ENCODE measurements around the gene SNX18. TPM values are rescaled to one million over a fixed set of nuclear protein-coding genes. Genes with fewer than 3 reads are reported as not detected.

Gene SNX18
- total RNA-seq, 2 donors from 2014 or later = 6.4 to 8.4 TPM

GRCh38 chr5:54581831-54582548 lies 64.4 kb downstream of the SNX18 start:
- H3K4me3 Mint-ChIP-seq = no peak overlapping the region
- no peaks in the 10 kb centered on the region for H3K27me3 Mint-ChIP-seq (ENCODE audit: low read depth)
- peaks cover 0 to 2% of the 10 kb centered on the region in 2 donors for H3K9me3 Mint-ChIP-seq
- no peaks in the 10 kb centered on the region for H3K4me1 Mint-ChIP-seq (ENCODE audit: low read depth)
- H3K27ac Mint-ChIP-seq = no peak overlapping the region
- ATAC-seq (replicated peaks in 1 of 2) = no peak
- no peak for DNase-seq
- peaks cover 2% of the 10 kb centered on the region in 2 donors for H3K36me3 Mint-ChIP-seq (ENCODE audit: insufficient read depth in 2 of 2)

- DNase-seq (no peak), ATAC-seq (replicated peaks in 1 of 2) (no peak)
- H3K9me3 Mint-ChIP-seq = peaks cover 0 to 2% of the 10 kb centered on the region in 2 donors
- peaks cover 2% of the 10 kb centered on the region in 2 donors for H3K36me3 Mint-ChIP-seq (ENCODE audit: insufficient read depth in 2 of 2)
- H3K27ac Mint-ChIP-seq = no peak overlapping the region
- H3K4me3 Mint-ChIP-seq = no peak overlapping the region
- no peaks in the 10 kb centered on the region for H3K27me3 Mint-ChIP-seq (ENCODE audit: low read depth)
- H3K4me1 Mint-ChIP-seq (ENCODE audit: low read depth) = no peaks in the 10 kb centered on the region
These were observed 68.8 kb downstream of the SNX18 start for GRCh38 chr5:54586336-54586735.

GRCh38 chr5:54589786-54590185 lies 72.2 kb downstream of the SNX18 start:
- Mint-ChIP-seq H3K9me3 (peaks cover 2% of the 10 kb centered on the region in 2 donors), H3K27me3 (ENCODE audit: low read depth) (no peaks in the 10 kb centered on the region), H3K4me3 (no peak overlapping the region), H3K4me1 (ENCODE audit: low read depth) (no peaks in the 10 kb centered on the region), H3K27ac (no peak overlapping the region), H3K36me3 (ENCODE audit: insufficient read depth in 2 of 2) (peaks cover 2% of the 10 kb centered on the region in 2 donors)
- DNase-seq (no peak), ATAC-seq (replicated peaks in 1 of 2) (no peak)

- no peak for ATAC-seq (replicated peaks in 1 of 2)
- Mint-ChIP-seq H3K4me3 (no peak overlapping the region), H3K4me1 (ENCODE audit: low read depth) (no peaks in the 10 kb centered on the region), H3K27me3 (ENCODE audit: low read depth) (no peaks in the 10 kb centered on the region), H3K9me3 (peaks cover 0 to 2% of the 10 kb centered on the region in 2 donors), H3K36me3 (ENCODE audit: insufficient read depth in 2 of 2) (peaks cover 0 to 1% of the 10 kb centered on the region in 2 donors), H3K27ac (peak overlapping the region; percentile 74)
- no peak for DNase-seq
These were observed 73.3 kb downstream of the SNX18 start for GRCh38 chr5:54590824-54591223.

GRCh38 chr5:54593779-54594178 lies 76.2 kb downstream of the SNX18 start:
- H3K36me3 Mint-ChIP-seq (ENCODE audit: insufficient read depth in 2 of 2) = peaks cover 9 to 13% of the 10 kb centered on the region in 2 donors
- ATAC-seq (replicated peaks in 1 of 2) = no peak
- no peaks in the 10 kb centered on the region for H3K4me1 Mint-ChIP-seq (ENCODE audit: low read depth)
- DNase-seq = no peak
- H3K9me3 Mint-ChIP-seq = peaks cover 11 to 12% of the 10 kb centered on the region in 2 donors
- no peaks in the 10 kb centered on the region for H3K27me3 Mint-ChIP-seq (ENCODE audit: low read depth)
- H3K27ac Mint-ChIP-seq = no peak overlapping the region
- H3K4me3 Mint-ChIP-seq = no peak overlapping the region

- ATAC-seq (replicated peaks in 1 of 2) (no peak), DNase-seq (no peak)
- Mint-ChIP-seq H3K27me3 (ENCODE audit: low read depth) (no peaks in the 10 kb centered on the region), H3K4me1 (ENCODE audit: low read depth) (no peaks in the 10 kb centered on the region), H3K4me3 (no peak overlapping the region), H3K9me3 (peaks cover 11 to 12% of the 10 kb centered on the region in 2 donors), H3K36me3 (ENCODE audit: insufficient read depth in 2 of 2) (peaks cover 9 to 13% of the 10 kb centered on the region in 2 donors), H3K27ac (no peak overlapping the region)
These were observed 76.6 kb downstream of the SNX18 start for GRCh38 chr5:54594181-54594580.

- H3K4me3 Mint-ChIP-seq = no peak overlapping the region
These were observed 78.2 kb downstream of the SNX18 start for GRCh38 chr5:54595721-54596120.

More at GRCh38 chr5:54595721-54596120, 78.2 kb downstream of the SNX18 start:
- no peaks in the 10 kb centered on the region for H3K4me1 Mint-ChIP-seq (ENCODE audit: low read depth)
- no peak for DNase-seq
- peaks cover 9 to 13% of the 10 kb centered on the region in 2 donors for H3K36me3 Mint-ChIP-seq (ENCODE audit: insufficient read depth in 2 of 2)
- H3K27ac Mint-ChIP-seq = no peak overlapping the region
- H3K27me3 Mint-ChIP-seq (ENCODE audit: low read depth) = no peaks in the 10 kb centered on the region
- ATAC-seq (replicated peaks in 1 of 2) = no peak
- peaks cover 11 to 12% of the 10 kb centered on the region in 2 donors for H3K9me3 Mint-ChIP-seq

Other genes starting within 250 kb of the SNX18 start
- gene ARL15, start 207.2 kb upstream of the SNX18 start, total RNA-seq = 1 to 10 TPM; 7.8 to 8.3 TPM
- gene HSPB3, start 62.1 kb upstream of the SNX18 start, total RNA-seq = not detected

All from activated T-cell treated with anti-CD3 and anti-CD28 coated beads, Interleukin-2, amount 50 U/mL, for 72 hours (primary cell).